HG03159 (cell line): Measurements from ENCODE around the gene APOBR.
"Not testable (repeated sequence)": the region's sequence is repeated elsewhere in the genome, so short reads cannot be mapped to it uniquely, and the experiment has no call there.

ENCODE experiments used
- ATAC-seq: cut with Tn5 transposase; IDR thresholded peaks from one replicate; pipeline ENCODE4 v1.9.1; 2021; ENCODE audit warnings: mild to moderate bottlenecking, moderate library complexity; ENCODE audit not compliant: unreplicated experiment

Gene APOBR

DNA sequence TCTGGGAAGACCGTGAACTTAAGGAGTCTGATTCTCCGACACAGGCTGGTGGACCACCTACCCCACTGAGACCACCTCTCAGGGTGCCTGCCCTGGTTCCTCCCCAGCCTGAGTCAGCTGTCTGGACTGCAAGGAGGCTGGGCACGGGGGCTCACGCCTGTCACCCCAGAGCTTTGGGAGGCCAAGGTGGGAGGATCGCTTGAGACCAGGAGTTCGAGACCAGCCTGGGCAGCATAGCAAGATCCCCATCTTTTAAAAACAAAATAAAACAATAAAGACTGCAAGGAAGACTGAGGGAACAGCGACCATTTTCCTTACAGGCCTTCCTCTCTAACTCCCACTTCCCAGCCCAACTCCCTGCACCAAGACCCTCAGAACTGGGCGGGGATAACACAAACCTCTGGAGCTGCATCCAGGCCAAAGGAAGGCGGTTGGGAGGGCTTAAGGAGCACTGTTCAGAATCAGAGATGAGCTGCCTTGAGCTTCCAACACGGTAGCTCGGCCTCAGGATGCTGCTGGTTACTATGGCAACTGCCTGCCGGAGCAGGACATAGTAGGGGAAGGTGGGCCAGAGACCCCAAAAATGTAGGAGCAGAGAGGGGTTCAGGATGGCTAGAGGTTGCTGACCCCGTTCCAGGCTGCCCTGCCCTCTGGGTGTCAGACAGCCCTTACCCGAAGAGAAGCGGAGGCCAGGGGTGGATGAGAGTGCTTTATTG lies 4.4 kb downstream of the APOBR start:
- ATAC-seq: no peak

DNA sequence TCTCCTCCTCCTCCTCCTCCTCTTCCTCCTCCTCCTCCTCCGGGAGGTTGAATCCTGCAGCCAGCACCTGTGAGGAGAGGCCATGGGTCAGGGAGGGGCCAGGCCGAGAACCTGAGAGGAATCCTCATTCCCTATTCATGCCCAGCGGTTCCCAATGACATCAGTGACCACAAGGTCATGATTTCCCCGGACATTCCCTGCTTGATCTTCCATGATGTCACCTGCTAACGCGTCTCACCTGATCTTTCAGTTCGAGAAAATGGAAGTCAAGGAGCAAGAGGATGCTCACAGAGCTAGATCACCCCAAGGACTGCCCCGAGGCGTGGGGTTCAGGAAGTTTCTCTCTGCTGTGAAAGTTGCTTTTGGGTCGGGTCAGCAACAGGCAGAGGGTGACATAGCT lies 5.4 kb downstream of the APOBR start:
- ATAC-seq: no peak

DNA sequence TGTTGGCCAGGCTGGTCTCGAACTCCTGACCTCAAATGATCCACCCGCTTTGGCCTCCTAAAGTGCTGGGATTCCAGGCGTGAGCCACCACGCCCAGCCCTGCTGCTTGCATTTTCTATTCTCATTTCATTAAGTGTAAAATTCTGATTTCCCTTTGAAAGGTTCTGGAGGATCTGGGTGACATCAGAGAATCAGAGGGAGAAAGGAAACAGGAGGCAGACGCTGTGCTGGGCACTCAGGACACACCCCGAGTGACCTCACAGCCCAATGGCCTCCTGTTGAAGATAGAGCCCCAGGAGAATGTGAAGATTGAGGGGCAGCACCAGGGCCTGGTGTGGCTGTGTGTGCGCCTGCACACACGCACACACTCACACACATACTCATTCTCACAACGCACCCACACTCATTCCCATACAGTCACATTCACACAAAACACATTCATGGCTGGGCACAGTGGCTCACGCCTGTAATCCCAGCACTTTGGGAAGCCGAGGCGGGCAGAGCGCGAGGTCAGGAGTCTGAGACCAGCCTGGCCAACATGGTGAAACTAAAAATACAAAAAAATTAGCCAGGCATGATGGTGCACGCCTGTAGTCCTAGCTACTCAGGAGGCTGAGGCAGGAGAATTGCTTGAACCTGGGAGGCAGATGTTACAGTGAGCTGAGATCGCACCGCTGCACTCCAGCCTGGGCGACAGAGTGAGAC lies 6.2 kb downstream of the APOBR start:
- not testable (repeated sequence) for ATAC-seq

DNA sequence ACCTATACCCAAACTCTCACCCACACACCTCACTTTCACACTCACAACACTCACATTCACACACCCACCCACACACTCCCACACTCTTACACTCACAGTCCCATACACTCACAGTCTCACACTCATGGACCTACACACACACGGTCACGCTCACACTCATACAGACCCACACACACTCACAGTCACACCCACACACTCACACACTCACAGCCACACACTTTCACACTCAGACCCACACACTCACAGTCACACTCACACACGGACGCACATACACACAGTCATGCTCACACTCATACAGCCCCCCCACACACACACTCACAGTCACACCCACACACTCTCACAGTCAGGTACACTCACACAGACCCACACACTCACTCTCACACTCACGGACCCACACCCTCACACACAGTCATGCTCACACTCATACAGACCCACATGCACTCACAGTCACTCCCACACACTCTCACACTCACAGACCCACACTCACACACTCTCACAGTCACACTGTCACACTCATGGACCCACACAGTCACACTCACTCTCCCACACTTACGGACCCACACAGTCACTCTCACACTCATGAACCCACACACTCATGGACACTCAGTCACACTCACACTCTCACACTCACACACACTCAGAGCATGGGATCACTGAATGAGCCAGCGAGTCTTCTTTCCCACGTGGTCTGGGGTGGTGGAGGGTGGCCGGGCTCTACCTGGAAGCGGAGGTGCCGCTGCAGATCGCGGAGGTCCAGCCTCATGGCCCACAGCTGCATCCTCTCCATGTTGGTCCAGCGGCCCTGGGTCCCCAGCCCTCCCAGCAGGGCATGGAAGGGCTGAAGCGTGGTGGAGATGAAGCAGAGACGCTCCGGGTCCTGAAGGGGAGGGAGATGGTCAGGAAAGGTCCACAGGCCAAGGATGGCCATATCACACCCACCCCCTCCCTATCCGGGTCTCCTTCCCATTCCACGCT lies 7.1 kb downstream of the APOBR start:
- ATAC-seq: no peak

DNA sequence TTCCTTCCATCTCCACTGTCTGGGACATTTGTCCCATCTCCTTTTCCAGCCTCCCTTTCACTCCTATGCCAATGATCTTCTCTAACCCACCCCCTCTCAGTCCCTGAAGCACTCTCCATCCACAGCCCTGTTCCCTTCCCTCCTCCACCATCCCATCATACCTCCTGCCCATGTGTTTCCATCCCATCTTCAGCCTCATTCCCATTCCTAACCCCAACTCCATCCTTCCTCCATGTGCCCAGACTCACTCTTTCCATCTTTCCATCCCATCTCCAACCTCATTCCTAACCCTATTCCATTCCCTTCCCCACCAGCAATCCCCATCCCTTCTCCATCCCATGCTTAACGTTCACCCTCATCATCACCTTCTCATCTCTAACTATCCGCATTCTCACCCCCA lies 7.8 kb downstream of the APOBR start:
- ATAC-seq: no peak

DNA sequence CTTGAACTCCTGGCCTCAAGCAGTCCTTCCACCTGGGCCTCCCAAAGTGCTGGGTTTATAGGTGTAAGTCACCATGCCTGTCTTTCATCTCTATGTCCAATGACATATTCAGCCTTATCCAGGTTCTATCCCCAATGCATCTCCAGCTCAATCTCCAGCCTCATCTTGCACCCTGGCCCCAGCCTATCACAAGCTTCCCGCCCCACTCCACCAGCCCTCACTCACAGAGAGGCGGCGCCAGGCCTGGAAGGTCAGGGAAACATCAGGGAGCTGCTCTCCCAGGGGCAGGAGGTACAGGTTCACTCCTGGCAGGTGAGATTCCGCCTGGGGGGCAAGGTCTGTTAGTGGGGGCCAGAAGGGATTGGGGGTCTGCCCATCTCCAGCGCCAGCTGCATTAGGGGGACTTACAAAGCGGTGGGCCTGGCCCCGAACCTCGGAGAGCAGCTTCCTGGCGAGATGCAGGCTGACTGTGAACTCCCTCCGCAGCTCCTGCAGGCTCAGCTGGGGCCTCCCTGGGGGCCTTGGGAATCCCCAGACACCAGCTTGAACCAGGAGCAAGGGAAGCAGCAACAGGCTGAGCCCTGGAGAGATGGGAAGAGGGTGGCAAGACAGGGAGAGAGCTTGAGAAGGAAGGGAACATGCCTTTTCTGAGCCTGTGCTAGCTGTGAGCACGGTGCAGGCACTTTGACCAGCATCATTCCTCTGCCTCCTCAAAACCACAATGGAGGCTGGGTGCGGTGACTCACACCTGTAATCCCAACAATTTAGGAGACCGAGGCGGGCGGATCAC lies 9.2 kb downstream of the APOBR start:
- ATAC-seq: no peak

DNA sequence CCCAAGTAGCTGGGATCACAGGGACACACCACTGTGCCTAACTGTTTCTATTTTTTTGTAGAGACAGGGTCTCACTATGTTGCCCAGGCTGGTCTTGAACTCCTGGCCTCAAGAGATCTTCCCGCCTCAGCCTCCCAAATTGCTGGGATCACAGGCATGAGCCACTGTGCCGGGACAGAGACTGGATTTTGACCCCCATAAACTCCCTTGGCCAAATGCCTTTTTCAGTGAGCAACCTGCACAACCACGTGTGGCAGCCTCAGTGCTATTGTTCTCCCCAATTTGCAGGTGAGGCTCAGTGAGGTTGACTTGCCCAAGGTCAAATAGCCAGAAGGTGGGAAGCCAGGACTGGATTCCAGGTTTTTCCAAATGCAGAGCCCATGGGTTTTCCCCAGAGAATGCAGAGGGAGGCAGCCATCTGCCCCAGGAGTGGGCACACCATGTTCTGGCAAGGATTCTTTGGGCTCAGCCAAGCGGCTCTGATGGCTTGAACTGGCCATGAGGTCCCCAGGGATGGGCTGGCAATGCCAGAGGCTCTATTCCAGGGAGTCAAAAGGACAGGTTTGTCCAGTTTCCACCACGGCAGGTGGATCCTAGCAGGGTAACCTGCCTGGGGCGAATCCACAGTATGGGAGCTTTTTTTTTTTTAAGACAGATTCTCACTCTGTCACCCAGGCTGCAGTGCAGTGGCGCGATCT lies 10.4 kb downstream of the APOBR start:
- no peak for ATAC-seq

DNA sequence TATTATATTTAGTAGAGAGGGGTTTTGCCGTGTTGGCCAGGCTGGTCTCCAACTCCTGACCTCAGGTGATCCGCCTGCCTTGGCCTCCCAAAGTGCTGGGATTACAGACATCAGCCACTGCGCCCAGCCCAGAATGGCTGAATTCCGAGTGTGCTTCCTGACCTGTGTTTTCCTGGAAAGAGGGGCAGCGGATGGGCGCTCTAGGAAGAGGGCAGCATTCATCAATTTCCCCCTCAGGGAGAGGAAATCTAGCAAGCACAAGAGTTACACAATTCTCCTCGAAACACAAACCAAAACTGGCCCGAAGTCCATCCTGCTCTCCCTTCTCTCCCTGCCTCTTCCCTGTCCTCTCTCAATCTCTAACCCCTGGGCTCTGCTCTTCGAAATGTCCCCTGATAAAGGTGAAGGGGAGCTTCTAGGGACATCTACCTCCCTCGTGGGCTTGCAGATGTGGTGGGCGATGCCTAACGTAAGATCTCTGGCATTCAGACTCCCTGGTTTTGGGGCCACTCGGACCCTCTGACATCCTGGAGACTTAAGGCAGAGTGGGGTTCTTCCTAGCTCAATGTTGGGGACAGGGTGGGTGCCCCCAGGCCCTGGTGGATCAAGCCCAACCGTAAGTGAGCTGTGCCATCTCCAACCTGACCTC lies 11.2 kb downstream of the APOBR start:
- ATAC-seq: no peak

DNA sequence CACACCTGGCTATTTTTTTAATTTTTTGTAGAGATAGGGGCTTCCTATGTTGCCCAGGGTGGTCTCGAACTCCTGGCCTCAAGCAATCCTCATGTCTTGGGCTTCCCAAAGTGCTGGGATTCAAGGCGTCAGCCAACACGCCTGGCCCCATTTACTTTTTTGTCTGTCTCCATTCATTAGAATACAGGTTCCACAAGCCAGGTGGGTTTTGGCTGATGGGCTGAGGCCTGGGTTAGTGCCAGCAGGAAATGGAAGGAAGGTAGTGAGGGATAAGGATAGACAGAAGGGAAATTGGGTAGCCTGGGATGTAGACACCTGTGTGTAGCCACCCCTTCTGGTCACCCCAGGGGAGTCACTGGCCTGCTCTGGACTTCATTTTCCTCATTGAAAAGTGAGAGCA lies 16.6 kb downstream of the APOBR start:
- ATAC-seq: no peak

DNA sequence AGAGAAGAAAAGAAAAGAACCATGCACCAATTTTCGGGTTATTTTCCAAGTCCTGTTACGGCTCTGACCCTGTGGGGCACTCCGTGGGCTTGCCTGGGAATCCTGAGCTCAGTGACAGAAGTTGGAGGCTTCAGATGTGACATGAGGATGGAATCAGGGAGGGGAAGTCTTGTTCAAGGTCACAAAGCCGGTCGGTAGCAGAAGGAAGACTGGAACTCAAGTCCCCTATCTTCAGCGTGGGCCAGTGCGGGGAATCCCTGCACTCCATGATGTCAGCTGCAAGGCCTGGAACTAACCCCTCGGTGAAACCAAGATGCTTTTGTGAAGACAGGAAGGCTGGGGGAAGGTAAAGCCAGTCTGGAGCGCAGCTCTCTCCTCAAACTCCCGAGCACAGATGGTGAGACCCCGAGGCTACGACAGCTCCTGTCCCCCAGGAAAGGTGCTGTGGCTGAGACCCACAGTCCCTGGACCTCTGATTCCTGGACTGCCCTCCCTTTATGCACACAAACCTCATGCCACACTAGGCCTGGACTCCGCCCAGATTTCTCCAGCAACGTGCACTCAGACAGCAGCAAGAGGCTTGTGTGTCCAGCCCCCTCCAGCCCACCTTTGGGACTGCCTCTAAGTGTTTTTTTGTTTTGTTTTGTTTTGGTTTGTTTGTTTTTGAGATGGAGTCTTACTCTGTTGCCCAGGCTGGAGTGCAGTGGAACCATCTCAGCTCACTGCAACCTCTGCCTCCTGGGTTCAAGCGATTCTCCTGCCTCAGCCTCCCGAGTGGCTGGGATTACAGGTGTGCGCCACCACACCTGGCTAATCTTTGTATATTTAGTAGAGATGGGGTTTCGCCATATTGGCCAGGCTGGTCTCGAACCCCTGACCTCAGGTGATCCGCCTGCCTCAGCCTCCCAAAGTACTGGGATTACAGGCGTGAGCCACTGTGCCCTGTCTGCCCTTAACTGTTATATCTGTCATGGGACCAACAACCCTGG lies 17.7 kb downstream of the APOBR start:
- no peak for ATAC-seq

DNA sequence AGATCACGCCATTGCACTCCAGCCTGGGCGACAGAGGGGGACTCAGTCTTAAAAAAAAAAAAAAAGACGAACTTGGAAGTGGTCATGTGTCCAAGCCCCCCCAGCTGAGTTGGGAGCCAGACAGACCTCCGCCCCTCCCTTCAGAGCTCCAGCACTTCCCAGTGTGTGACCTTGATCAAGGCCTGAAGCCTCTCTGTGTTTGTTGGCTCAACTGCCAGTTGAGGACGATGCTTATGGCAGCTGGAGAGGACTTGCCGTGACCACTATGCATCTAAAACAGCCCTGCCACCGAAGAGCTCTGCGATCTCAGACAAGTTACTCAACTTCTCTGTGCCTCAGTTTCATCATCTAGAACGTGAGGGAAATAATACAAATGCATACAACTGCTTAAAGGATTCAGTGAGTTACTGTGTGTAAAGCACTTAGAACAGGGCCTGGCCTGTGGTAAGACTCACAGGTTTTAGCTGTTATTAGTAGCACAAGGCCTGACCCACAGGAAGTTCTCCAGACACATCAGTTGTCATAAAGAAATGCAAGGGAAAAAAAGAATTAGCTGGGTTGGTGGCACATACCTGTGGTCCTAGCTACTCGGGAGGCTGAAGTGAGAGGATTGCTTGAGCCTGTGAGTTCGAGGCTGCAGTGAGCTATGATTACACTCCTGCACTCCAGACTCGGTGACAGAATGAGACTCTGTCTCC lies 19.2 kb downstream of the APOBR start:
- ATAC-seq: no peak

DNA sequence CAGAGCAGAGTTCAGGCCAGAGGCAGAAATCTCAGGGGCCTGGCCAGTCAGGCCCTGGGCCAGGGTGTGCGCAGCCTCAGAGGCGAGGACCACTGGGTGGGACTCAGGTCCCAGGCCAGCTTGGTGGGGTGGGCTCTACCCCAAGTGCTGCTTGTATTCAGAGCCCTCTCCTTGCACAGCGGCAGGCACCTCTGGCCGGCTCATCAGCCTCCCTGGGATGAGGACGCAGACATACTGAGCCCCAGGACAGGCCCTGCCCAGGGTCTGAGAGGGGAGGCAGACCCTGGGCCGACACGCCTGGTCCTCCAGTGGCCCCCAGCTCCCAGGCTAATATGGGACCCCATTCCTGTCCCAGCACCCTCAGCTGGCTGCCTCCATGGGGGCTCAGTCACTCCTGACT lies 19.8 kb downstream of the APOBR start:
- ATAC-seq: no peak

DNA sequence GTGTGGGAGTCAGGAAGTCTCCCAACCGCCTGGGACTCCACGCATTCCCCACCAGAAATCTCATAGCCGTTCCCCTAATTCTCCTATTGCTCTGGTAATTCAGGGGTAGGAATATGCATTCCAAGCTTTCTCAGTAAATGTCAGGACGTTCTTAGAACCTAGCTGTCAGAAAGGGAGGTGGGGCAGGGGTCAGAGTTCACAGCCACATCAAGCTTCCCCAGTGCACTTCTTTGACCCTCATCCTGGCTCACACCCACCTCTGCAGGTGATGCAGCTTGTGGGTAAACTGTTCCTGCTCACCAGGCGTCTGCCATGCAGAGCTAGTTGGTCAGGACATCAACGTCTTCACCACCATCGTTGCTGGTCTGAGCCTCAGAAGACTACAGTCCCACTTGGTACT lies 26.2 kb downstream of the APOBR start:
- ATAC-seq: no peak

DNA sequence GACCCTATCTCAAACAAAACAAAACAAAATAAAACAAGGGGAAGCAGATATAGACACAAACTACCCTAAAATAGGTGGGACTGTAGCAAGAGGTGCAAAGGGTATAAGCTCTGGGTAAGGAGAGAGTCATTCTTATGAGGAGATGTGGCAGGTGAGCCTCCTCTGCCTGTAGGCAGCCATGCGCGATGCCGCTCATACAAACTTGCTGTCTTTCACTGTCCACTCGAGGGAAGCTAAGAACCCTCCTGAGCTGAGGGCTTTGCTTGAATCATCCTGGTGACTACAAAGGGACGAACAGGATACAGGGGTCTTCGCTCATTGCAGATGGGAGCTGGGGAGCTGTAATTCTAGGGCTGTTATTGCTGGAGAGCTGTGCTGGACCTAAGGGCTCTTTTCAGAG lies 27.0 kb downstream of the APOBR start:
- no peak for ATAC-seq

DNA sequence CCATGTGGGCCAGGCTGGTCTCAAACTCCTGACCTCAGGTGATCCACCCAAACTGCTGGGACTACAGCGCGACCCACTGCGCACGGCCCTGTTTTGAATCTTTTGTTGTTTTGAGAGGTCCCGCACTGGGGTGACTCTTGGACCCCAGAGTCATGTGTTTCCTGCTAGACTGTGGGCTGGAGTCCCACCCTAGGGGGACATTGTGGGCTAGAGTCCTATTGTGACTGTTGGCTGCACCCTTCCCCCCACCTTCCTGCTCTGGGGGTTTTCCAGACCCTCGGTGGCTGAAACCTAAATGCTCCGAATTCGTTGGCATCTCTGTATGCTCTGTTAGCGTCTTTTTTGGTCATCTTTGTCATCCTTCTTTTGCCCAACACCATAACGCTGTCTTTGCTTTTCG lies 28.3 kb downstream of the APOBR start:
- ATAC-seq: no peak

DNA sequence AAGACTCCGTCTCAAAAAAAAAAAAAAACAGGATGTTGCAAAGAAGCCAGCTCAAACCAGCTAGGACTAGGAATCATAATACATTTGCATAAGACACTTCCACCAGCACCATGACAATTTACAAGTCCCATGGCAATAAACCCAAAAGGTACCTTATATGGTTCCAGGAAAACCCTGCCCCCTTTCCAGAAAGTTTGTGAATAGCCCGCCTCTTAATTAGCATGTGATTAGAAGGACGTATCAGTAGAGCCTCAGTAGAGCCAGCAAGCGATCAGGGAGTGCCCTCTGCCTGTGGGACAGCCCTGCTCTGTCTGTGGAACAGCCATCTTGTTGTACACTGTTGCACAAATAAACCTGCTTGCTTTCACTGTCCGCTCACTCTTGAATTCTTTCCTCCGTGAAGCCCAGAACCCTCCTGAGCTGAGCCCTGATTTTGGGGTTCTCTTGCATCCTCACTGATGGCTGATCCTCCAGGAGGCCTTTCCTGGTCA lies 30.3 kb downstream of the APOBR start:
- no peak for ATAC-seq

DNA sequence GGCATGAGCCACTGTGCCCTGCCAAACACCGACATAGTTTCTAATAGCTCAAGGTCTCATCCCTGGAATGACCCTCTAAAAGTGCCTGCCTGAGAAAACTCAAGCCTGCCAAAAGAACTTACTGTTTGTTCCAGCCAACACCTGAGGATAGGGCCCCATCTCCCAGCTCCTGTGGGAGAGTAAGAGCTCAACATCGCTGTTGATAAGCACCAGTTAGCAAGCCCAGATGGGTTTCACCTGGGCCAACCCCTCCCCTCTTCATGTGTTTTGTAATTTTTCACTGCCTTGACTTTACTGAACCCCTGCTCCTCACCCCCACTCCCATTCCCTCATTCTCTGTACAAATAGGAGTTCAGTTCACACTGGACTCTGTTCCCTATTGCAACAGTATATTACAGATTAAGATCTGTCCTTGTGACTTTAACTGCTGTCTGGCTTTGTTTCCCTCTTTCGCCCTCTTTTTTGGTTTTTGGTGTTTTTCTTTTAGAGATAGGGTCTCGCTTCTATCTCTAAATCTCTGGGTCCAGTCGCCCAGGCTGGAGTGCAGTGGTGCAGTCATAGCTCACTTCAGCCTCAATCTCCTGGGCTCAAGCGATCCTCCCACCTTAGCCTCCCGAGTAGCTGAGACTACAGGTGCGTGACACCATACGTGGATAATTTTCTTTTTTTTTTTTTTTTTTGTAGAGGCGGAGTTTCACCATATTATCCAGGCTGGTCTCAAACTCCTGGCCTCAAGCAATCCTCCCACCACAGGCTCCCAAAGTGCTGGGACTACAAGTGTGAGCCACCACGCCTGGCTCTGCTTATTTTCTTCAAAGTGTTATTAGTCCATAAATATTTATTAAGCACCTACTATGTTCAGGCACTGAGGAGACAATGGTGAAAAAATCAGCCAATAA lies 32.0 kb downstream of the APOBR start:
- no peak for ATAC-seq
